Left ventricle myocardium inferior (tissue), 1 donor: ENCODE results near the gene NBEA. TPM values are rescaled to one million over a fixed set of nuclear protein-coding genes. Genes with fewer than 3 reads are reported as not detected.

Source experiments
- DNase-seq: peaks from one replicate; pipeline ENCODE4 v3.0.0-alpha.2; 2020
- H3K27ac ChIP-seq: fragments of 200-600 bp; replicated peaks from 2 replicates; pipeline ENCODE4 v1.8.0; 2021
- H3K27me3 ChIP-seq: fragments of 200-600 bp; 2 replicates; pipeline ENCODE4 v1.8.0; 2021; ENCODE audit warnings: low read depth
- H3K36me3 ChIP-seq: fragments of 200-600 bp; 2 replicates; pipeline ENCODE4 v1.8.0; 2021
- H3K4me1 ChIP-seq: fragments of 200-600 bp; 2 replicates; pipeline ENCODE4 v1.8.0; 2021
- H3K4me3 ChIP-seq: fragments of 200-600 bp; 2 replicates; pipeline ENCODE4 v1.8.0; 2021; ENCODE audit warnings: mild to moderate bottlenecking, moderate library complexity
- H3K9me3 ChIP-seq: fragments of 200-600 bp; replicated peaks from 2 replicates; pipeline ENCODE4 v1.8.0; 2021
- CTCF ChIP-seq: fragments of 200-600 bp; IDR thresholded peaks from 2 replicates; pipeline ENCODE4 v1.8.0; 2021; ENCODE audit warnings: antibody characterized with exemption, mild to moderate bottlenecking, borderline replicate concordance
- intact Hi-C: fragments of 100-400 bp; cut with micrococcal nuclease; formaldehyde crosslinking; loops from one replicate; pipeline ENCODE4 v1.11.0; 2022
- total RNA-seq: library from RNA; stranded (reverse); fragmentation: NEBNext Ultra II Directional; extraction: Animal tissue kit (Norgen Biotek cat#: 25700); gene quantifications from one replicate; pipeline ENCODE4 v1.2.1, GENCODE V29; 2021
- donor health status: DM: no; HTN: yes; CAD: no; lungs with severe emphysema.

NBEA gene
- total RNA-seq, 1 donor from 2014 or later: 21.0 TPM

GRCh38 chr13:35225582-35225981, 283.5 kb downstream of the NBEA start:
- no peak for TF ChIP-seq CTCF
- no peak overlapping the region for H3K27ac ChIP-seq
- no peaks in the 10 kb centered on the region for H3K27me3 ChIP-seq
- intact Hi-C loops: no loop called here
- no peak overlapping the region for H3K4me3 ChIP-seq
- DNase-seq: no peak
- H3K9me3 ChIP-seq: peaks cover 10% of the 10 kb centered on the region
- peaks cover 7% of the 10 kb centered on the region for H3K36me3 ChIP-seq
- H3K4me1 ChIP-seq: peaks cover under 1% of the 10 kb centered on the region

GRCh38 chr13:35228536-35228935, 286.5 kb downstream of the NBEA start:
- intact Hi-C loops: no loop called here
- Histone ChIP-seq H3K9me3 (no peaks in the 10 kb centered on the region), H3K4me3 (no peak overlapping the region), H3K27ac (no peak overlapping the region), H3K36me3 (no peaks in the 10 kb centered on the region), H3K4me1 (peaks cover 5% of the 10 kb centered on the region), H3K27me3 (no peaks in the 10 kb centered on the region)
- no peak for DNase-seq
- no peak for TF ChIP-seq CTCF

GRCh38 chr13:35231426-35231825, 289.4 kb downstream of the NBEA start:
- no peak for DNase-seq
- intact Hi-C loops: no loop called here
- Histone ChIP-seq H3K36me3 (peaks cover 17% of the 10 kb centered on the region), H3K27ac (no peak overlapping the region), H3K4me1 (peaks cover 5% of the 10 kb centered on the region), H3K4me3 (no peak overlapping the region), H3K9me3 (no peaks in the 10 kb centered on the region), H3K27me3 (no peaks in the 10 kb centered on the region)
- TF ChIP-seq CTCF: no peak

- Histone ChIP-seq H3K9me3 (no peaks in the 10 kb centered on the region), H3K36me3 (peaks cover 17% of the 10 kb centered on the region), H3K27me3 (no peaks in the 10 kb centered on the region), H3K27ac (no peak overlapping the region), H3K4me3 (no peak overlapping the region), H3K4me1 (no peaks in the 10 kb centered on the region)
- DNase-seq: no peak
- no peak for TF ChIP-seq CTCF
- intact Hi-C loops: no loop called here
Observed at GRCh38 chr13:35238274-35238673, 296.2 kb downstream of the NBEA start.

GRCh38 chr13:35252536-35253205, 310.6 kb downstream of the NBEA start:
- H3K27me3 ChIP-seq: no peaks in the 10 kb centered on the region
- no peaks in the 10 kb centered on the region for H3K4me1 ChIP-seq
- H3K27ac ChIP-seq: no peak overlapping the region
- TF ChIP-seq CTCF: no peak
- peaks cover 13% of the 10 kb centered on the region for H3K36me3 ChIP-seq
- H3K4me3 ChIP-seq: no peak overlapping the region
- no peaks in the 10 kb centered on the region for H3K9me3 ChIP-seq
- intact Hi-C loops: no loop called here
- DNase-seq: no peak
